Lung (tissue), 12 donors: ENCODE measurements around the gene DOLK. TPM values are rescaled to one million over a fixed set of nuclear protein-coding genes. Genes with fewer than 3 reads are reported as not detected.
A peak's percentile ranks its signal among the peaks of the same experiment; 100 is the strongest.

Experiments used
- ATAC-seq: fragments of 200-7000 bp; cut with Tn5 transposase; one replicate; pipeline ENCODE4 v1.9.1; 2020; ENCODE audit warnings: moderate number of reproducible peaks; ENCODE audit not compliant: insufficient read depth, low FRiP score
- DNase-seq, 3 donors: peaks; one replicate each; pipeline ENCODE4 v3.0.0-alpha.2; 2013 to 2017
- H3K27ac ChIP-seq, 2 donors: one replicate each; pipeline ENCODE4 v1.5.1; 2013; ENCODE audit warnings: mild to moderate bottlenecking in 2 of 2, moderate library complexity in 2 of 2, control low read depth in 1 of 2, inconsistent platforms in 1 of 2, low read depth in 1 of 2, low read length in 1 of 2
- H3K27me3 ChIP-seq, 3 donors: one replicate each; pipeline ENCODE4 v1.5.1; 2013; ENCODE audit warnings: low read length in 2 of 3; ENCODE audit not compliant: control insufficient read depth in 3 of 3, insufficient read depth in 3 of 3
- H3K36me3 ChIP-seq, 4 donors: one replicate each; pipeline ENCODE4 v1.5.1; 2013; ENCODE audit warnings: low read length in 4 of 4, mild to moderate bottlenecking in 1 of 4, moderate library complexity in 1 of 4; ENCODE audit not compliant: control insufficient read depth in 4 of 4, insufficient read depth in 4 of 4
- H3K4me1 ChIP-seq, 5 donors: one replicate each; pipeline ENCODE4 v1.5.1; 2013; ENCODE audit warnings: low read length in 5 of 5, mild to moderate bottlenecking in 2 of 5, moderate library complexity in 1 of 5; ENCODE audit not compliant: control insufficient read depth in 5 of 5, insufficient read depth in 5 of 5
- H3K4me3 ChIP-seq: one replicate; pipeline ENCODE4 v1.5.1; 2013; ENCODE audit warnings: mild to moderate bottlenecking, control low read depth, moderate library complexity
- H3K9ac ChIP-seq, 2 donors: one replicate each; pipeline ENCODE4 v1.5.1; 2013; ENCODE audit warnings: low read length in 2 of 2, control low read depth in 1 of 2; ENCODE audit not compliant: insufficient read depth in 1 of 2
- H3K9me3 ChIP-seq, 4 donors: one replicate each; pipeline ENCODE4 v1.5.1; 2013; ENCODE audit warnings: low read length in 3 of 4, mild to moderate bottlenecking in 1 of 4, moderate library complexity in 1 of 4; ENCODE audit not compliant: control insufficient read depth in 4 of 4, insufficient read depth in 3 of 4
- WGBS, 2 donors: extraction: QIAGEN DNeasy Blood & Tissue Kit; methylation state at CpG; one replicate each; pipeline ENCODE4 v1.1.7; 2013; 5-methylcytosine and 5-hydroxymethylcytosine counted together
- polyA plus RNA-seq, 2 donors: library from polyadenylated mRNA; stranded (reverse); fragments of 200-250 nt; gene quantifications; one replicate each; pipeline ENCODE4 v1.2.1, GENCODE V29; 2013
- total RNA-seq, 2 donors: library from RNA; depleted of rRNA in 1 of 2; stranded (reverse); fragments of >200 nt in 1 of 2; gene quantifications; one replicate each; pipeline ENCODE4 v1.2.1, GENCODE V29; 2014 to 2021
- TF ChIP-seq, protein P1 (sequence below): IDR thresholded peaks from 2 replicates; pipeline ENCODE4 v1.5.1; 2012; ENCODE audit warnings: mild to moderate bottlenecking; ENCODE audit errors: control extremely low read depth, extremely low read depth
- donor health status: control.
- donor health status: control.
- donor health status: Bipolar disorder and iron deficiency.
- donor health status: healthy.
- donor health status: DM: yes; HTN: yes; CAD: no.

DOLK gene
- total and polyA plus RNA-seq, 4 donors, result 9.6 to 19.1 (median 14.2) TPM

DNA sequence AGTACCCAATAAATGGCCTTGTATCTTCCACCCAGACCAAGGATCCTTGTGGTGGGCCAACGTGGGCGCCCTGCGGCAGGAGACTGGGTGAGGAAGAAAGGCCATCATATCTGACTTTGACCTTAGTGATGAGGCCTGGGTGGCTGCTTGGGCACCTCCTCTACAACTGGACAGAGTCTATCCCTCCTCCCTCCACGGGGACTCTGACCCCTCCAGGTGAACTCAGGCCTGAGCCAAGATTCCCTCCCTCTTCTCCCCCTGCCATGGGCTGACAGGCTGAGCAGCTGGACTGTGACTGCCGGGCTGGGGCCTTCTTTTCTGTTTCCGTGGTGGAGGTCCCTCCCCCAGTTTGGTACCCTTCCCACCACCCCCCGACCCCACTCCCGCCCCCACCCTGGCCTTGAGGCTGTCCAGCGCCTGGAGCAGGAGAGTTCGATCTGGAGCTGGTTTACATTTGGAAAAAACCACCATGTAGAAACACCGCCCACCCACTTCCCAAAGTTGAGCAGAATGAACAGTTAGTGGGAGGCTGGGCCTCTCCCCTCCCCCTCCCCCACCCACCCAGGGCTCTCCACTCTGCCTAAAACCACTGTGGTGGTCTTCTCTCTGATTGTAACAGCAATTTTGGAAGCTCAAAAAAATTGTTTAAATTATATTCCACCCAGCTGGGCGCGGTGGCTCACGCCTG lies 27.9 kb downstream of the DOLK start:
- no peak for DNase-seq
- TF ChIP-seq, protein P1, sequence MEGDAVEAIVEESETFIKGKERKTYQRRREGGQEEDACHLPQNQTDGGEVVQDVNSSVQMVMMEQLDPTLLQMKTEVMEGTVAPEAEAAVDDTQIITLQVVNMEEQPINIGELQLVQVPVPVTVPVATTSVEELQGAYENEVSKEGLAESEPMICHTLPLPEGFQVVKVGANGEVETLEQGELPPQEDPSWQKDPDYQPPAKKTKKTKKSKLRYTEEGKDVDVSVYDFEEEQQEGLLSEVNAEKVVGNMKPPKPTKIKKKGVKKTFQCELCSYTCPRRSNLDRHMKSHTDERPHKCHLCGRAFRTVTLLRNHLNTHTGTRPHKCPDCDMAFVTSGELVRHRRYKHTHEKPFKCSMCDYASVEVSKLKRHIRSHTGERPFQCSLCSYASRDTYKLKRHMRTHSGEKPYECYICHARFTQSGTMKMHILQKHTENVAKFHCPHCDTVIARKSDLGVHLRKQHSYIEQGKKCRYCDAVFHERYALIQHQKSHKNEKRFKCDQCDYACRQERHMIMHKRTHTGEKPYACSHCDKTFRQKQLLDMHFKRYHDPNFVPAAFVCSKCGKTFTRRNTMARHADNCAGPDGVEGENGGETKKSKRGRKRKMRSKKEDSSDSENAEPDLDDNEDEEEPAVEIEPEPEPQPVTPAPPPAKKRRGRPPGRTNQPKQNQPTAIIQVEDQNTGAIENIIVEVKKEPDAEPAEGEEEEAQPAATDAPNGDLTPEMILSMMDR, result no peak
- no peak overlapping the region for H3K4me3 ChIP-seq
- H3K36me3 ChIP-seq, result peaks cover 0 to 18% (median 8%) of the 10 kb centered on the region in 4 donors
- H3K9ac ChIP-seq, result no peak overlapping the region
- no peak for ATAC-seq
- 88 to 90% methylated on average over 14 of the region's 14 CpGs for WGBS, 2 donors
- H3K27me3 ChIP-seq, result no peaks in the 10 kb centered on the region
- peak overlapping the region in 1 of 2 donors; percentile 51 for H3K27ac ChIP-seq
- H3K4me1 ChIP-seq, result peaks cover 3 to 45% (median 12%) of the 10 kb centered on the region in 5 donors
- no peaks in the 10 kb centered on the region for H3K9me3 ChIP-seq

DNA sequence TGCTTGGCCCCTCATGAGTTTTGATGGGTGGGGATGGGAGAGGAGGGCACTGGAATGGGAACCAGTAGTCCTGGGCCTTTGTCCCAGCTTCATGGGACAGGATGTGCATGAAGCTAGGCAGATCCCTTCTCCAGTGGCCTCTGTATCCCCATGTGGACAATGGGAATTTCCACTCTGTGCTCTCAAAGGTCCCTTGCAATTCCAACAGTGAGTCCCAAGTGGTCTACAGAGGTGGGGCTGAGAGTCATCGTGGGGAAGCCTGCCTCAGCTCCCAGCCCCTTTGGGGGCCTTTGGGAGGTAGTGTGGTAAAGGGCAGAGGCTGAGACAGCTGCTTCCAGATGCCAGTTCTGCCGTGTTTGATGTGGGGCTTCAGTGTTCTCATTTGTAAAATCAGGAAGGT lies 28.5 kb downstream of the DOLK start:
- DNase-seq (no peak), ATAC-seq (no peak)
- TF ChIP-seq, protein P1, result no peak
- 70% methylated on average over 2 of the region's 2 CpGs for WGBS, 2 donors
- Histone ChIP-seq H3K36me3 (peaks cover 0 to 18% (median 8%) of the 10 kb centered on the region in 4 donors), H3K27ac (peak overlapping the region in 1 of 2 donors; percentile 0), H3K4me1 (peaks cover 3 to 48% (median 12%) of the 10 kb centered on the region in 5 donors), H3K4me3 (no peak overlapping the region), H3K9ac (no peak overlapping the region), H3K27me3 (no peaks in the 10 kb centered on the region), H3K9me3 (no peaks in the 10 kb centered on the region)

DNA sequence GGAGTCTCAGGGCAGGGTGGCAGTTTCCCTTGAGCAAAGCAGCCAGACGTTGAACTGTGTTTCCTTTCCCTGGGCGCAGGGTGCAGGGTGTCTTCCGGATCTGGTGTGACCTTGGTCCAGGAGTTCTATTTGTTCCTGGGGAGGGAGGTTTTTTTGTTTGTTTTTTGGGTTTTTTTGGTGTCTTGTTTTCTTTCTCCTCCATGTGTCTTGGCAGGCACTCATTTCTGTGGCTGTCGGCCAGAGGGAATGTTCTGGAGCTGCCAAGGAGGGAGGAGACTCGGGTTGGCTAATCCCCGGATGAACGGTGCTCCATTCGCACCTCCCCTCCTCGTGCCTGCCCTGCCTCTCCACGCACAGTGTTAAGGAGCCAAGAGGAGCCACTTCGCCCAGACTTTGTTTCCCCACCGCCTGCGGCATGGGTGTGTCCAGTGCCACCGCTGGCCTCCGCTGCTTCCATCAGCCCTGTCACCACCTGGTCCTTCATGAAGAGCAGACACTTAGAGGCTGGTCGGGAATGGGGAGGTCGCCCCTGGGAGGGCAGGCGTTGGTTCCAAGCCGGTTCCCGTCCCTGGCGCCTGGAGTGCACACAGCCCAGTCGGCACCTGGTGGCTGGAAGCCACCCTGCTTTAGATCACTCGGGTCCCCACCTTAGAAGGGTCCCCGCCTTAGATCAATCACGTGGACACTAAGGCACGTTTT lies 30.1 kb downstream of the DOLK start:
- TF ChIP-seq, protein P1, result no peak
- Histone ChIP-seq H3K27me3 (no peaks in the 10 kb centered on the region), H3K4me3 (no peak overlapping the region), H3K36me3 (peaks cover 0 to 18% (median 8%) of the 10 kb centered on the region in 4 donors), H3K27ac (peak overlapping the region; percentile 17 to 75), H3K4me1 (peaks cover 8 to 64% (median 25%) of the 10 kb centered on the region in 5 donors), H3K9ac (peak overlapping the region in 1 of 2 donors; percentile 24), H3K9me3 (no peaks in the 10 kb centered on the region)
- WGBS, 2 donors, result 62 to 78% methylated on average over 26 of the region's 26 CpGs
- DNase-seq, result peak; percentile 86 to 94 (median 92)
- ATAC-seq, result no peak
